ENCODE data around the gene SRSF10.
"Not testable (repeated sequence)": the region's sequence is repeated elsewhere in the genome, so short reads cannot be mapped to it uniquely, and the experiment has no call there.

The SRSF10 gene

DNA sequence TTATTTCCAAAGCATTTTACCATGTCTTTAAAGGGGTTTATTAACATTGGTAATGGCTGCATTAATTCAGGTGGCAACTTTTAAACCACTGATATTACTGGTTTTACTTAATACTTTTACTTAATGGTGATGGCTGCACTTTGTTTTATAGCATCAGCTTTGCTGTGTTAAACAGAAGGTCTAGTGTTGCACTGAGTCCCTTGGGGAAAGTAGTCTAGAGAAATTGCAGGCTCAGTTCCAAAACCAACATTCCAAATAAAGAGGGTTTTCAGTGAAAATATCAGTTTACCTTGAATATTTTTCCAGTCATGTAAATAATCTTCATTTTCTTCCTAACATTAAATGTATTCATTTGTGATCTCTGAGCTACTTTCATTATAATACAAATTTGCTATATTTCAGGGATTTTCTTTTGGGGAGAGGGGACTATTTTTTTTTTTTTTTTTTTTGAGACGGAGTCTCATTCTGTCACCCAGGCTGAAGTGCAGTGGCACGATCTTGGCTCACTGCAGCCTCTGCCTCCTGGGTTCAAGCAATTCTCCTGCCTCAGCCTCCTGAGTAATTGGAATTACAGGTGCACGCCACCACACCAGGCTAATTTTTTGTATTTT, 28.6 kb upstream of the SRSF10 start:
- H3K4me3 ChIP-seq (ENCODE audit: low read depth, low read length); H3K9me3 ChIP-seq (ENCODE audit: control insufficient read depth, insufficient read depth, low read depth, low read length); H3K36me3 ChIP-seq (ENCODE audit: control insufficient read depth in 2 of 2, insufficient read depth in 1 of 2, low read length in 2 of 2): not testable (repeated sequence)
- CTCF ChIA-PET: interaction anchor here (1.0 to 1.5 kb wide), 3 partner anchors 20 to 511 kb away, joined by 3 to 4 read pairs (median 3); no protein-coding TSS in a partner anchor
- peaks cover 26% of the 10 kb centered on the region for H3K4me1 ChIP-seq (ENCODE audit: control insufficient read depth, insufficient read depth, low read length)
- peak overlapping the region; percentile 70 for H3K27ac ChIP-seq (ENCODE audit: extremely low read depth, low read depth, low read length)
- POLR2A ChIA-PET: interaction anchor here (1.4 to 1.7 kb wide), 3 partner anchors 10 to 38 kb away, joined by 3 to 9 read pairs (median 8); partner anchors contain the start of gene SRSF10
- TF ChIP-seq KLF10 (tag by site-specific recombination; IDR thresholded peaks at IDR 0.05): peak; percentile 47; the same call in 1 of the 2 replicates
- peak; percentile 68 for TF ChIP-seq ZEB2 (tag by site-specific recombination; IDR thresholded peaks at IDR 0.05)
- TF ChIP-seq SP7 (tag by site-specific recombination; IDR thresholded peaks at IDR 0.05): 0 out of 2 replicates have a peak, but pooled peaks have one; percentile 9
- TF ChIP-seq ZNF629 (tag by site-specific recombination; IDR thresholded peaks at IDR 0.05): peak; percentile 40; the same call in 1 of the 2 replicates
- TF ChIP-seq PRDM10 (tag by site-specific recombination; IDR thresholded peaks at IDR 0.05): peak; percentile 32
- TF ChIP-seq, protein P1, sequence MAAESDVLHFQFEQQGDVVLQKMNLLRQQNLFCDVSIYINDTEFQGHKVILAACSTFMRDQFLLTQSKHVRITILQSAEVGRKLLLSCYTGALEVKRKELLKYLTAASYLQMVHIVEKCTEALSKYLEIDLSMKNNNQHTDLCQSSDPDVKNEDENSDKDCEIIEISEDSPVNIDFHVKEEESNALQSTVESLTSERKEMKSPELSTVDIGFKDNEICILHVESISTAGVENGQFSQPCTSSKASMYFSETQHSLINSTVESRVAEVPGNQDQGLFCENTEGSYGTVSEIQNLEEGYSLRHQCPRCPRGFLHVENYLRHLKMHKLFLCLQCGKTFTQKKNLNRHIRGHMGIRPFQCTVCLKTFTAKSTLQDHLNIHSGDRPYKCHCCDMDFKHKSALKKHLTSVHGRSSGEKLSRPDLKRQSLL (tag by site-specific recombination; IDR thresholded peaks at IDR 0.05): peak; percentile 62; the same call in 1 of the 2 replicates
- TF ChIP-seq, protein P2, sequence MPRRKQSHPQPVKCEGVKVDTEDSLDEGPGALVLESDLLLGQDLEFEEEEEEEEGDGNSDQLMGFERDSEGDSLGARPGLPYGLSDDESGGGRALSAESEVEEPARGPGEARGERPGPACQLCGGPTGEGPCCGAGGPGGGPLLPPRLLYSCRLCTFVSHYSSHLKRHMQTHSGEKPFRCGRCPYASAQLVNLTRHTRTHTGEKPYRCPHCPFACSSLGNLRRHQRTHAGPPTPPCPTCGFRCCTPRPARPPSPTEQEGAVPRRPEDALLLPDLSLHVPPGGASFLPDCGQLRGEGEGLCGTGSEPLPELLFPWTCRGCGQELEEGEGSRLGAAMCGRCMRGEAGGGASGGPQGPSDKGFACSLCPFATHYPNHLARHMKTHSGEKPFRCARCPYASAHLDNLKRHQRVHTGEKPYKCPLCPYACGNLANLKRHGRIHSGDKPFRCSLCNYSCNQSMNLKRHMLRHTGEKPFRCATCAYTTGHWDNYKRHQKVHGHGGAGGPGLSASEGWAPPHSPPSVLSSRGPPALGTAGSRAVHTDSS (tag by site-specific recombination; IDR thresholded peaks at IDR 0.05): 0 out of 2 replicates have a peak, but pooled peaks have one; percentile 28
- TF ChIP-seq, protein P3, sequence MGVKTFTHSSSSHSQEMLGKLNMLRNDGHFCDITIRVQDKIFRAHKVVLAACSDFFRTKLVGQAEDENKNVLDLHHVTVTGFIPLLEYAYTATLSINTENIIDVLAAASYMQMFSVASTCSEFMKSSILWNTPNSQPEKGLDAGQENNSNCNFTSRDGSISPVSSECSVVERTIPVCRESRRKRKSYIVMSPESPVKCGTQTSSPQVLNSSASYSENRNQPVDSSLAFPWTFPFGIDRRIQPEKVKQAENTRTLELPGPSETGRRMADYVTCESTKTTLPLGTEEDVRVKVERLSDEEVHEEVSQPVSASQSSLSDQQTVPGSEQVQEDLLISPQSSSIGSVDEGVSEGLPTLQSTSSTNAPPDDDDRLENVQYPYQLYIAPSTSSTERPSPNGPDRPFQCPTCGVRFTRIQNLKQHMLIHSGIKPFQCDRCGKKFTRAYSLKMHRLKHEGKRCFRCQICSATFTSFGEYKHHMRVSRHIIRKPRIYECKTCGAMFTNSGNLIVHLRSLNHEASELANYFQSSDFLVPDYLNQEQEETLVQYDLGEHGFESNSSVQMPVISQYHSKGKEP (tag by site-specific recombination; IDR thresholded peaks at IDR 0.05): peak; percentile 84; the same call in 1 of the 2 replicates
- TF ChIP-seq ZNF585B (tag by site-specific recombination; IDR thresholded peaks at IDR 0.05): peak; percentile 49
- 0 out of 2 replicates have a peak, but pooled peaks have one; percentile 66 for TF ChIP-seq ZNF184 (tag by site-specific recombination; IDR thresholded peaks at IDR 0.05)
- 0 out of 2 replicates have a peak, but pooled peaks have one; percentile 34 for TF ChIP-seq ZNF561 (tag by site-specific recombination; IDR thresholded peaks at IDR 0.05; ENCODE audit: borderline replicate concordance)
- TF ChIP-seq, protein P4, sequence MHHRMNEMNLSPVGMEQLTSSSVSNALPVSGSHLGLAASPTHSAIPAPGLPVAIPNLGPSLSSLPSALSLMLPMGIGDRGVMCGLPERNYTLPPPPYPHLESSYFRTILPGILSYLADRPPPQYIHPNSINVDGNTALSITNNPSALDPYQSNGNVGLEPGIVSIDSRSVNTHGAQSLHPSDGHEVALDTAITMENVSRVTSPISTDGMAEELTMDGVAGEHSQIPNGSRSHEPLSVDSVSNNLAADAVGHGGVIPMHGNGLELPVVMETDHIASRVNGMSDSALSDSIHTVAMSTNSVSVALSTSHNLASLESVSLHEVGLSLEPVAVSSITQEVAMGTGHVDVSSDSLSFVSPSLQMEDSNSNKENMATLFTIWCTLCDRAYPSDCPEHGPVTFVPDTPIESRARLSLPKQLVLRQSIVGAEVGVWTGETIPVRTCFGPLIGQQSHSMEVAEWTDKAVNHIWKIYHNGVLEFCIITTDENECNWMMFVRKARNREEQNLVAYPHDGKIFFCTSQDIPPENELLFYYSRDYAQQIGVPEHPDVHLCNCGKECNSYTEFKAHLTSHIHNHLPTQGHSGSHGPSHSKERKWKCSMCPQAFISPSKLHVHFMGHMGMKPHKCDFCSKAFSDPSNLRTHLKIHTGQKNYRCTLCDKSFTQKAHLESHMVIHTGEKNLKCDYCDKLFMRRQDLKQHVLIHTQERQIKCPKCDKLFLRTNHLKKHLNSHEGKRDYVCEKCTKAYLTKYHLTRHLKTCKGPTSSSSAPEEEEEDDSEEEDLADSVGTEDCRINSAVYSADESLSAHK (tag by site-specific recombination; IDR thresholded peaks at IDR 0.05): peak; percentile 60; the same call in 1 of the 2 replicates
- TF ChIP-seq ZNF362 (tag by site-specific recombination; IDR thresholded peaks at IDR 0.05): peak; percentile 84
- 0 out of 2 replicates have a peak, but pooled peaks have one; percentile 11 for TF ChIP-seq ZNF10 (tag by site-specific recombination; IDR thresholded peaks at IDR 0.05)
- 0 out of 2 replicates have a peak, but pooled peaks have one; percentile 32 for TF ChIP-seq ZNF423 (tag by site-specific recombination; IDR thresholded peaks at IDR 0.05)
- peak; percentile 95 for TF ChIP-seq PRDM6 (tag by site-specific recombination; IDR thresholded peaks at IDR 0.05)
- peak; percentile 88 for TF ChIP-seq OSR2 (tag by site-specific recombination; IDR thresholded peaks at IDR 0.05)
- peak; percentile 23; the same call in 1 of the 2 replicates for TF ChIP-seq MZF1 (tag by site-specific recombination; IDR thresholded peaks at IDR 0.05; ENCODE audit: borderline replicate concordance)
- TF ChIP-seq INSM2 (tag by site-specific recombination; IDR thresholded peaks at IDR 0.05): peak; percentile 57; the same call in 1 of the 2 replicates
- TF ChIP-seq WT1 (tag by site-specific recombination; IDR thresholded peaks at IDR 0.05): peak; percentile 21; the same call in 1 of the 2 replicates
